GM18520 (cell line): ENCODE results near the gene JAKMIP1.
"Not testable (repeated sequence)": the region's sequence is repeated elsewhere in the genome, so short reads cannot be mapped to it uniquely, and the experiment has no call there.

Source experiments
- ATAC-seq: cut with Tn5 transposase; IDR thresholded peaks from one replicate; pipeline ENCODE4 v1.9.1; 2021; ENCODE audit not compliant: unreplicated experiment

JAKMIP1 gene

GRCh38 chr4:6229671-6230501 is 29.5 kb upstream of the JAKMIP1 start:
- no peak for ATAC-seq

- no peak for ATAC-seq
These were observed 28.7 kb upstream of the JAKMIP1 start for GRCh38 chr4:6229095-6229494.

GRCh38 chr4:6228158-6229067 is 28.1 kb upstream of the JAKMIP1 start:
- no peak for ATAC-seq

GRCh38 chr4:6227412-6228157 is 27.2 kb upstream of the JAKMIP1 start:
- no peak for ATAC-seq

GRCh38 chr4:6226506-6226905 is 26.2 kb upstream of the JAKMIP1 start:
- no peak for ATAC-seq

GRCh38 chr4:6225469-6225868 is 25.1 kb upstream of the JAKMIP1 start:
- ATAC-seq, result no peak

- ATAC-seq, result no peak
These were observed 24.4 kb upstream of the JAKMIP1 start for GRCh38 chr4:6224735-6225134.

- no peak for ATAC-seq
These were observed 22.5 kb upstream of the JAKMIP1 start for GRCh38 chr4:6222761-6223292.

- no peak for ATAC-seq
These were observed 21.8 kb upstream of the JAKMIP1 start for GRCh38 chr4:6221851-6222760.

GRCh38 chr4:6221301-6221850 is 21.0 kb upstream of the JAKMIP1 start:
- no peak for ATAC-seq

GRCh38 chr4:6217716-6218381 is 17.5 kb upstream of the JAKMIP1 start:
- ATAC-seq, result peak; percentile 89

- ATAC-seq, result no peak
These were observed 16.2 kb upstream of the JAKMIP1 start for GRCh38 chr4:6216588-6216987.

- ATAC-seq, result no peak
These were observed 9.6 kb upstream of the JAKMIP1 start for GRCh38 chr4:6209921-6210320.

GRCh38 chr4:6209291-6209690 is 8.9 kb upstream of the JAKMIP1 start:
- not testable (repeated sequence) for ATAC-seq

GRCh38 chr4:6208416-6208815 is 8.1 kb upstream of the JAKMIP1 start:
- ATAC-seq, result no peak

- no peak for ATAC-seq
These were observed 7.3 kb upstream of the JAKMIP1 start for GRCh38 chr4:6207602-6208001.

- no peak for ATAC-seq
These were observed 6.5 kb upstream of the JAKMIP1 start for GRCh38 chr4:6206771-6207290.

GRCh38 chr4:6205973-6206372 is 5.6 kb upstream of the JAKMIP1 start:
- ATAC-seq, result no peak

GRCh38 chr4:6205567-6205931 is 5.2 kb upstream of the JAKMIP1 start:
- ATAC-seq, result no peak
